ENCODE measurements around the gene SLC2A13. TPM values are rescaled to one million over a fixed set of nuclear protein-coding genes. Genes with fewer than 3 reads are reported as not detected.

The SLC2A13 gene
- total RNA-seq, 1 experiment from 2014 or later: 15.3 TPM

DNA sequence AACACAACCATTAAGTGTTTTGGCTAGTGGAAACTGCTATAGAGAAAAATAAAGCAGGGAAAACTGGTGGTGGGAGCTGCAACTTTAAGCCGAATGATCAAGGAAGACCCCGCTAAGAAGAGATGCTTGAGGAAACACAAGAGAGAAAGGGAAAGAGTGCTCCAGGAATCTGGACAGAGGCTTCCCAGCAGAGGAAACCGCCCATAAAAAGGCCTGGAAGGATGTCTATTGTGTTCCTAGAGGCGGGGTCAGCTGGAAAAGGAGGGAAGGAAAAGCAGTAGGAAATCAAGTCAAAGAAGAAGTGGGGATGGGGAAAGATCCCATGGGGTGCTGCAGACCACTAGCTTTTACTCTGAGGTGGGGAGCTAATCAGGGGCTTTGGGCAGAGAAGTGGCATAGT is 12.4 kb downstream of the SLC2A13 start (continued):
- TF ChIP-seq, protein P1, sequence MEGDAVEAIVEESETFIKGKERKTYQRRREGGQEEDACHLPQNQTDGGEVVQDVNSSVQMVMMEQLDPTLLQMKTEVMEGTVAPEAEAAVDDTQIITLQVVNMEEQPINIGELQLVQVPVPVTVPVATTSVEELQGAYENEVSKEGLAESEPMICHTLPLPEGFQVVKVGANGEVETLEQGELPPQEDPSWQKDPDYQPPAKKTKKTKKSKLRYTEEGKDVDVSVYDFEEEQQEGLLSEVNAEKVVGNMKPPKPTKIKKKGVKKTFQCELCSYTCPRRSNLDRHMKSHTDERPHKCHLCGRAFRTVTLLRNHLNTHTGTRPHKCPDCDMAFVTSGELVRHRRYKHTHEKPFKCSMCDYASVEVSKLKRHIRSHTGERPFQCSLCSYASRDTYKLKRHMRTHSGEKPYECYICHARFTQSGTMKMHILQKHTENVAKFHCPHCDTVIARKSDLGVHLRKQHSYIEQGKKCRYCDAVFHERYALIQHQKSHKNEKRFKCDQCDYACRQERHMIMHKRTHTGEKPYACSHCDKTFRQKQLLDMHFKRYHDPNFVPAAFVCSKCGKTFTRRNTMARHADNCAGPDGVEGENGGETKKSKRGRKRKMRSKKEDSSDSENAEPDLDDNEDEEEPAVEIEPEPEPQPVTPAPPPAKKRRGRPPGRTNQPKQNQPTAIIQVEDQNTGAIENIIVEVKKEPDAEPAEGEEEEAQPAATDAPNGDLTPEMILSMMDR (IDR thresholded peaks at IDR 0.05): no peak
- TF ChIP-seq, protein P2, sequence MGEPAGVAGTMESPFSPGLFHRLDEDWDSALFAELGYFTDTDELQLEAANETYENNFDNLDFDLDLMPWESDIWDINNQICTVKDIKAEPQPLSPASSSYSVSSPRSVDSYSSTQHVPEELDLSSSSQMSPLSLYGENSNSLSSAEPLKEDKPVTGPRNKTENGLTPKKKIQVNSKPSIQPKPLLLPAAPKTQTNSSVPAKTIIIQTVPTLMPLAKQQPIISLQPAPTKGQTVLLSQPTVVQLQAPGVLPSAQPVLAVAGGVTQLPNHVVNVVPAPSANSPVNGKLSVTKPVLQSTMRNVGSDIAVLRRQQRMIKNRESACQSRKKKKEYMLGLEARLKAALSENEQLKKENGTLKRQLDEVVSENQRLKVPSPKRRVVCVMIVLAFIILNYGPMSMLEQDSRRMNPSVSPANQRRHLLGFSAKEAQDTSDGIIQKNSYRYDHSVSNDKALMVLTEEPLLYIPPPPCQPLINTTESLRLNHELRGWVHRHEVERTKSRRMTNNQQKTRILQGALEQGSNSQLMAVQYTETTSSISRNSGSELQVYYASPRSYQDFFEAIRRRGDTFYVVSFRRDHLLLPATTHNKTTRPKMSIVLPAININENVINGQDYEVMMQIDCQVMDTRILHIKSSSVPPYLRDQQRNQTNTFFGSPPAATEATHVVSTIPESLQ (CRISPR knock-in tag; IDR thresholded peaks at IDR 0.05): no peak

DNA sequence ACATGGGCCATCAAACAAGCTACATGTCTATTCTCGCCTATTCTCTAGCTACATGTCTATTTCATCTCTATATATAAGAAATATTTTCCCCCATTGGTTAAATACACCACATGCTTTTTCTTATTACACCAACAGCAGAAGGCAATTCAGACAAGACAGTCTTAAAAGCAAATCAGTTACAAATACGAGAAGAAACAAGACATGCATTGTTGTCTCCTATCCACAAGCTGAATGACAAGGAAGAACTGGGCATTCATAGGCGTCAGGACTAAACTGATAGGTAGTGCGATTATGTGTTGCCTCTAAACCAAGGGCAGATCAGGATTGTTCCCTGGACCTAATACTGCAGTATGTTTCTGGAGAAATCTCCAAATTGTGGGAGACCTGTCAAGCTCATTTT is 19.4 kb downstream of the SLC2A13 start:
- Mint-ChIP-seq H3K4me3 (no peak overlapping the region), H3K36me3 (peaks cover 46% of the 10 kb centered on the region), H3K9me3 (peaks cover 13% of the 10 kb centered on the region), H3K27me3 (ENCODE audit: low read depth) (no peaks in the 10 kb centered on the region; the same call in 1 of the 2 replicates), H3K27ac (no peak overlapping the region), H3K4me1 (0 out of 2 replicates have a peak, but pooled peaks cover 7% of the 10 kb centered on the region)
- POLR2A ChIA-PET: no interaction called here
- CTCF ChIA-PET: interaction anchor here (1.3 kb wide), 1 partner anchor 20 kb away, joined by 3 read pairs; no protein-coding TSS in a partner anchor
- no peak for DNase-seq (ENCODE audit: low spot score)
- ATAC-seq: no peak
- TF ChIP-seq ZNF121 (CRISPR knock-in tag; IDR thresholded peaks at IDR 0.05): no peak
- TF ChIP-seq FOXP1 (CRISPR knock-in tag; IDR thresholded peaks at IDR 0.05; ENCODE audit: borderline replicate concordance): no peak
- TF ChIP-seq OVOL2 (CRISPR knock-in tag; IDR thresholded peaks at IDR 0.05; ENCODE audit: borderline replicate concordance): no peak
- TF ChIP-seq, protein P3, sequence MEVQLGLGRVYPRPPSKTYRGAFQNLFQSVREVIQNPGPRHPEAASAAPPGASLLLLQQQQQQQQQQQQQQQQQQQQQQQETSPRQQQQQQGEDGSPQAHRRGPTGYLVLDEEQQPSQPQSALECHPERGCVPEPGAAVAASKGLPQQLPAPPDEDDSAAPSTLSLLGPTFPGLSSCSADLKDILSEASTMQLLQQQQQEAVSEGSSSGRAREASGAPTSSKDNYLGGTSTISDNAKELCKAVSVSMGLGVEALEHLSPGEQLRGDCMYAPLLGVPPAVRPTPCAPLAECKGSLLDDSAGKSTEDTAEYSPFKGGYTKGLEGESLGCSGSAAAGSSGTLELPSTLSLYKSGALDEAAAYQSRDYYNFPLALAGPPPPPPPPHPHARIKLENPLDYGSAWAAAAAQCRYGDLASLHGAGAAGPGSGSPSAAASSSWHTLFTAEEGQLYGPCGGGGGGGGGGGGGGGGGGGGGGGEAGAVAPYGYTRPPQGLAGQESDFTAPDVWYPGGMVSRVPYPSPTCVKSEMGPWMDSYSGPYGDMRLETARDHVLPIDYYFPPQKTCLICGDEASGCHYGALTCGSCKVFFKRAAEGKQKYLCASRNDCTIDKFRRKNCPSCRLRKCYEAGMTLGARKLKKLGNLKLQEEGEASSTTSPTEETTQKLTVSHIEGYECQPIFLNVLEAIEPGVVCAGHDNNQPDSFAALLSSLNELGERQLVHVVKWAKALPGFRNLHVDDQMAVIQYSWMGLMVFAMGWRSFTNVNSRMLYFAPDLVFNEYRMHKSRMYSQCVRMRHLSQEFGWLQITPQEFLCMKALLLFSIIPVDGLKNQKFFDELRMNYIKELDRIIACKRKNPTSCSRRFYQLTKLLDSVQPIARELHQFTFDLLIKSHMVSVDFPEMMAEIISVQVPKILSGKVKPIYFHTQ (CRISPR knock-in tag; IDR thresholded peaks at IDR 0.05): no peak
- no peak for TF ChIP-seq NFATC4 (CRISPR knock-in tag; IDR thresholded peaks at IDR 0.05)
- no peak for TF ChIP-seq KAT7 (CRISPR knock-in tag; IDR thresholded peaks at IDR 0.05; ENCODE audit: borderline replicate concordance)
- TF ChIP-seq, protein P4, sequence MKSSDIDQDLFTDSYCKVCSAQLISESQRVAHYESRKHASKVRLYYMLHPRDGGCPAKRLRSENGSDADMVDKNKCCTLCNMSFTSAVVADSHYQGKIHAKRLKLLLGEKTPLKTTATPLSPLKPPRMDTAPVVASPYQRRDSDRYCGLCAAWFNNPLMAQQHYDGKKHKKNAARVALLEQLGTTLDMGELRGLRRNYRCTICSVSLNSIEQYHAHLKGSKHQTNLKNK (CRISPR knock-in tag; IDR thresholded peaks at IDR 0.05): no peak
- no peak for TF ChIP-seq NR2C2 (CRISPR knock-in tag; IDR thresholded peaks at IDR 0.05)
- TF ChIP-seq, protein P5, sequence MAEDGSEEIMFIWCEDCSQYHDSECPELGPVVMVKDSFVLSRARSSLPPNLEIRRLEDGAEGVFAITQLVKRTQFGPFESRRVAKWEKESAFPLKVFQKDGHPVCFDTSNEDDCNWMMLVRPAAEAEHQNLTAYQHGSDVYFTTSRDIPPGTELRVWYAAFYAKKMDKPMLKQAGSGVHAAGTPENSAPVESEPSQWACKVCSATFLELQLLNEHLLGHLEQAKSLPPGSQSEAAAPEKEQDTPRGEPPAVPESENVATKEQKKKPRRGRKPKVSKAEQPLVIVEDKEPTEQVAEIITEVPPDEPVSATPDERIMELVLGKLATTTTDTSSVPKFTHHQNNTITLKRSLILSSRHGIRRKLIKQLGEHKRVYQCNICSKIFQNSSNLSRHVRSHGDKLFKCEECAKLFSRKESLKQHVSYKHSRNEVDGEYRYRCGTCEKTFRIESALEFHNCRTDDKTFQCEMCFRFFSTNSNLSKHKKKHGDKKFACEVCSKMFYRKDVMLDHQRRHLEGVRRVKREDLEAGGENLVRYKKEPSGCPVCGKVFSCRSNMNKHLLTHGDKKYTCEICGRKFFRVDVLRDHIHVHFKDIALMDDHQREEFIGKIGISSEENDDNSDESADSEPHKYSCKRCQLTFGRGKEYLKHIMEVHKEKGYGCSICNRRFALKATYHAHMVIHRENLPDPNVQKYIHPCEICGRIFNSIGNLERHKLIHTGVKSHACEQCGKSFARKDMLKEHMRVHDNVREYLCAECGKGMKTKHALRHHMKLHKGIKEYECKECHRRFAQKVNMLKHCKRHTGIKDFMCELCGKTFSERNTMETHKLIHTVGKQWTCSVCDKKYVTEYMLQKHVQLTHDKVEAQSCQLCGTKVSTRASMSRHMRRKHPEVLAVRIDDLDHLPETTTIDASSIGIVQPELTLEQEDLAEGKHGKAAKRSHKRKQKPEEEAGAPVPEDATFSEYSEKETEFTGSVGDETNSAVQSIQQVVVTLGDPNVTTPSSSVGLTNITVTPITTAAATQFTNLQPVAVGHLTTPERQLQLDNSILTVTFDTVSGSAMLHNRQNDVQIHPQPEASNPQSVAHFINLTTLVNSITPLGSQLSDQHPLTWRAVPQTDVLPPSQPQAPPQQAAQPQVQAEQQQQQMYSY (CRISPR knock-in tag; IDR thresholded peaks at IDR 0.05): no peak
- no peak for TF ChIP-seq ZNF423 (CRISPR knock-in tag; IDR thresholded peaks at IDR 0.05)
- TF ChIP-seq NR1H2 (CRISPR knock-in tag; IDR thresholded peaks at IDR 0.05): no peak
- no peak for TF ChIP-seq GRHL2 (CRISPR knock-in tag; IDR thresholded peaks at IDR 0.05; ENCODE audit: insufficient replicate concordance, severe bottlenecking)
